ENCODE data around the gene ZACN. TPM values are rescaled to one million over a fixed set of nuclear protein-coding genes. Genes with fewer than 3 reads are reported as not detected.

Gene ZACN
- total RNA-seq, 4 donors from 2014 or later = not detected

DNA sequence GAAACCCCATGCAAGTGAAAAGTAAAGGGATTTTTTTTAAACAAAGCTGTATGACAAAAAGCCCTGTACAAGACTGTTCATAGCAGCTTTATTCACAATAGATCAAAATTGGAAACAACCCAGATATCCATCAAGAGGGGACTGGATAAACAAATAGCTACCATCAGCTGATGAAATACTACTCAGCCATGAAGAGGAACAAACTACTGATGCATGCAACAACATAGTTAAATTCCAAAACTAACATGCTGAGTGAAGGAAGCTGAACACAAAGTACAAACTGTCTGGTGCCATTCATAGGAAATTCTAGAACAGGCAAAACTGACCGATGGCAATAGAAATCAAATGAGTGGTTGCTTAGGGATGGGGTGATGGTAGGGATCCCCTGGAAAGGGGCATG, 46.9 kb downstream of the ZACN start:
- no peak for DNase-seq (ENCODE audit: low spot score in 2 of 2)
- H3K4me3 ChIP-seq (ENCODE audit: low read depth, poor library complexity, severe bottlenecking) = no peak overlapping the region
- TF ChIP-seq, protein P1, sequence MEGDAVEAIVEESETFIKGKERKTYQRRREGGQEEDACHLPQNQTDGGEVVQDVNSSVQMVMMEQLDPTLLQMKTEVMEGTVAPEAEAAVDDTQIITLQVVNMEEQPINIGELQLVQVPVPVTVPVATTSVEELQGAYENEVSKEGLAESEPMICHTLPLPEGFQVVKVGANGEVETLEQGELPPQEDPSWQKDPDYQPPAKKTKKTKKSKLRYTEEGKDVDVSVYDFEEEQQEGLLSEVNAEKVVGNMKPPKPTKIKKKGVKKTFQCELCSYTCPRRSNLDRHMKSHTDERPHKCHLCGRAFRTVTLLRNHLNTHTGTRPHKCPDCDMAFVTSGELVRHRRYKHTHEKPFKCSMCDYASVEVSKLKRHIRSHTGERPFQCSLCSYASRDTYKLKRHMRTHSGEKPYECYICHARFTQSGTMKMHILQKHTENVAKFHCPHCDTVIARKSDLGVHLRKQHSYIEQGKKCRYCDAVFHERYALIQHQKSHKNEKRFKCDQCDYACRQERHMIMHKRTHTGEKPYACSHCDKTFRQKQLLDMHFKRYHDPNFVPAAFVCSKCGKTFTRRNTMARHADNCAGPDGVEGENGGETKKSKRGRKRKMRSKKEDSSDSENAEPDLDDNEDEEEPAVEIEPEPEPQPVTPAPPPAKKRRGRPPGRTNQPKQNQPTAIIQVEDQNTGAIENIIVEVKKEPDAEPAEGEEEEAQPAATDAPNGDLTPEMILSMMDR (IDR thresholded peaks at IDR 0.05) = no peak
- TF ChIP-seq POLR2A (IDR thresholded peaks at IDR 0.05) = no peak
- 86 to 100% methylated on average over 1 of the region's 1 CpG for WGBS, 2 donors
- intact Hi-C loops (cut with DNase I; ENCODE audit: low total_unique reads) = no loop called here

DNA sequence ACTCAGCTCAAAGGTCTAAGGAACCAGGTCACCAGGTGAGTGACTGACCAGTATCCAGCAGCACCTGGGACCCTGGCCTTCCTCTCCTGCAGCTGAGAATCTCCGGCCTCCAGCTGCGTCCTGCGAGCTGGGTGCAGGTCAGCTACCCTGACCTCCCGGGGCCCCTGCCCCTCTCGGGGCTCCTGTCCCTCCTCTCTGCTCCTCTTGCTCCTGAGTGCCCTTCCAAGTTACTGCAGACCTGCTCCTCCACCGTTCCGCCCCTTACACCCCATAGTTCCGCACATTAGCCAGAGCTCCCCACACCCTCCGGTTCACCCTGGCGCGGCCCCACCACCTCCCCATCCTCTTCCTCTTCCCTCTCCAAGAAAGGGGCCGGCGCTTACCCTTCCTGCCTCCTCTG, 51.5 kb downstream of the ZACN start:
- intact Hi-C loops (cut with DNase I; ENCODE audit: low total_unique reads) = no loop called here
- TF ChIP-seq, protein P1 (IDR thresholded peaks at IDR 0.05) = no peak
- no peak for TF ChIP-seq POLR2A (IDR thresholded peaks at IDR 0.05)
- H3K4me3 ChIP-seq (ENCODE audit: low read depth, poor library complexity, severe bottlenecking) = no peak overlapping the region
- no peak for DNase-seq (ENCODE audit: low spot score in 2 of 2)
- WGBS, 2 donors = 71 to 79% methylated on average over 13 of the region's 13 CpGs

DNA sequence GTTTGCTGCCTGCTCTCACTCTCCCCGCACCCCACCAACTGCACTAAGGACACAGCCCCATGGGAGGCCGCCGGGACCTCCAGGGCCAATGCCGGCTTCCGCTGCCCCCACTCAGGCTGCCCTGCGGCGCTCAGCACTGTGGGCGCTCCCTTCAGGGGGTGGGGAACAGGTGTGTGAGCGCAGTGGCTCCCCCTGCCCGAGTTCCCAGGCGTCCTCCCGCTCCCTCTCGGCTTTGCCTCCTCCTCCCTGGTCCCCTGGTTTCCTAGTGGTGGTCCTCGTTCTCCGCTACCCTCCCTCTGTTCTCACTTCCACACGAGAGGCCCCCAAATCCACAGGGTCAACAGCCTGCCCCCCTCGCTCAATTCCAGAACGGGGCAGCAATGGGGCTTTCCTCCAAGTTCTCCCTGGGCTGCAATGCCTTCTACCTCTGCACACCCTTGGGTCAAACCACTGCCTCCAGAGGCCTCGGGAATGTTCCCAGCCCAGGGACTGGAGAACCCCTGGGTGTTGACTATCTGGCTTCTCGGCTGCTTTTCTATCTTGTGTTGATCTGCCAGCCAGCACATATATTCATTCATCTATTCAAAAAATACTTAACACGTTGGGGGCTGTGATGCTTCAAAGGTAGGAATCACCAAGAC, 52.2 kb downstream of the ZACN start:
- intact Hi-C loops (cut with DNase I; ENCODE audit: low total_unique reads) = no loop called here
- no peak for DNase-seq (ENCODE audit: low spot score in 2 of 2)
- TF ChIP-seq, protein P1 (IDR thresholded peaks at IDR 0.05) = no peak
- 68 to 70% methylated on average over 21 of the region's 21 CpGs for WGBS, 2 donors
- no peak overlapping the region for H3K4me3 ChIP-seq (ENCODE audit: low read depth, poor library complexity, severe bottlenecking)

DNA sequence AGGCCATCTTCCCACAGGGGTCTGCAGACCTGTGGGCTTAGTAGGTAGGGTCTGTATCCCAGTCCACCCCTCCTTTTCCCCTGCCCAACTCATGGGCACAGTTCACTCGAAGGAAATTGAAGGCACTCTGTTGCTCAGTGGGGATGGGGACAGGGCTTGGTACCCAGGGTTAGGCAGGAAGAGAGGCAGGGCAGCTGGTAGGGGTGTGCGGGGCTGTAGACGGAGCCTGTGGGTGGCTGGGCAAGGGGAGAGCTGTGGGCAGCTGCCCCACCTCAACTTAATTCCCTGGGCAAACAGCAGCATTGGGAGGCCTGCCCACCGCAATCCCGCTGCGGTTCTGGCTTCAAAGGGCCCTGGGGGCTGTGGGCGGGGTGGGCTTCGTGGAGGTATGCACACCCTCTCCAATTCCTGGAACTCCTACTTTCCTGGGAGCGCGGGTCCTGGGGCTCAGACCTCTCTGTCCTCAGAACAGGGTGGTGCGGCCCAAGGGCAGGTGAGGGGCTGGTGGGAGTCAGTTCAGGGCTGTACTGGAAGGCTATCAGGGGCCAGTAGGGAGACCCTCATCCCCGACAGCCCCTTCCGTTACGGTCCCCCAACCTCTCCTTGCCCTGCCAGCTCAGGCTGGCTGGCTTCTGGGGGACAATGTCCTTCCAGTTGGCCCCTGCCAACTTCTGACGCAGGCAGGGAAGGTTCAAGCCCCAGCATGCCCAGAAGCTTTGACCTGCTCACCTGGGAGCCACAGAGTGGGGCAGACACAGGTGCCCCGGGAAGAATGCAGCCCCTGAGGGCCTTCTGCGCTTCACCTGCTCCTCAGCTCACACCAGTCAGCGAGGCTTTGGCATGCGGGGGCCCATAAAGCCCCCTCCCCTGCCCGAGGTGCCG, 53.0 kb downstream of the ZACN start:
- intact Hi-C loops (cut with DNase I; ENCODE audit: low total_unique reads) = no loop called here

More for the DNA sequence above, 53.0 kb downstream of the ZACN start:
- H3K4me3 ChIP-seq (ENCODE audit: low read depth, poor library complexity, severe bottlenecking) = no peak overlapping the region
- 24 to 73% methylated on average over 12 to 13 of the region's 21 CpGs for whole genome bisulfite sequencing, 2 donors
- TF ChIP-seq POLR2A (IDR thresholded peaks at IDR 0.05) = no peak
- TF ChIP-seq, protein P1 (IDR thresholded peaks at IDR 0.05) = no peak
- DNase-seq (ENCODE audit: low spot score in 2 of 2) = no peak

Small RNAs within 50 kb of the gene (microRNA-seq; reads per million reads assigned to microRNA genes)
- 1.1 to 2.0 reads per million in 2 donors for gene MIR6868 (ENCODE audit: borderline number of aligned reads in 1 of 2, borderline replicate concordance in 2 of 2)

Other genes starting within 250 kb of the ZACN start
- gene UNC13D, start 234.8 kb upstream of the ZACN start, total RNA-seq = 1 to 10 TPM; 5.0 to 9.1 (median 7.6) TPM
- 100 to 1,000 TPM in 2 of 4 donors, 10 to 100 TPM in 2; 74.2 to 149 (median 93.8) TPM for gene WBP2, start 223.8 kb upstream of the ZACN start, total RNA-seq
- 10 to 100 TPM; 33.2 to 62.5 (median 41.5) TPM for gene TRIM47, start 200.6 kb upstream of the ZACN start, total RNA-seq
- 10 to 100 TPM; 23.1 to 36.3 (median 32.2) TPM for gene TRIM65, start 182.2 kb upstream of the ZACN start, total RNA-seq
- gene MRPL38, start 174.3 kb upstream of the ZACN start, total RNA-seq = 10 to 100 TPM; 36.5 to 64.7 (median 49.0) TPM
- 10 to 100 TPM; 20.4 to 23.8 (median 22.4) TPM for gene FBF1, start 138.1 kb upstream of the ZACN start, total RNA-seq
- 100 to 1,000 TPM in 1 of 4 donors, 10 to 100 TPM in 3; 71.2 to 102 (median 81.3) TPM for gene ACOX1, start 100.0 kb upstream of the ZACN start, total RNA-seq
- 10 to 100 TPM; 43.7 to 57.9 (median 49.7) TPM for gene TEN1, start 99.9 kb upstream of the ZACN start, total RNA-seq
- gene CDK3, start 78.3 kb upstream of the ZACN start, total RNA-seq = 1 to 10 TPM; 2.7 to 8.4 (median 4.5) TPM
- 100 to 1,000 TPM; 285 to 514 (median 315) TPM for gene EVPL, start 51.9 kb upstream of the ZACN start, total RNA-seq
- 10 to 100 TPM; 67.2 to 76.5 (median 72.3) TPM for gene SRP68, start 6.7 kb upstream of the ZACN start, total RNA-seq
- under 1 TPM in 2 of 4 donors, not detected in 2; 0.17 to 0.97 TPM for gene GALR2, start 4.4 kb upstream of the ZACN start, total RNA-seq
- 10 to 100 TPM; 52.5 to 78.4 (median 72.3) TPM for gene EXOC7, start 24.6 kb downstream of the ZACN start, total RNA-seq
- 1 to 10 TPM; 1.2 to 2.4 (median 1.8) TPM for gene FOXJ1, start 62.1 kb downstream of the ZACN start, total RNA-seq
- 1 to 10 TPM in 3 of 4 donors, under 1 TPM in 1; 0.83 to 2.4 (median 1.4) TPM for gene RNF157, start 161.3 kb downstream of the ZACN start, total RNA-seq
- gene UBALD2, start 186.2 kb downstream of the ZACN start, total RNA-seq = 10 to 100 TPM; 21.3 to 50.9 (median 28.6) TPM
- gene QRICH2, start 229.1 kb downstream of the ZACN start, total RNA-seq = 1 to 10 TPM in 3 of 4 donors, under 1 TPM in 1; 0.88 to 3.3 (median 1.8) TPM